Keratinocyte (primary cell): ENCODE results near the gene URM1.

Experiments used
- CTCF ChIP-seq, 3 experiments: IDR thresholded peaks in 1 of 3; conservative IDR thresholded peaks in 1 of 3; optimal IDR thresholded peaks in 1 of 3; 2 replicates in 2 of 3; 3 replicates in 1 of 3; pipeline versions ENCODE3 to v1.5.1; 2011; ENCODE audit warnings: low read length in 3 of 3, mild to moderate bottlenecking in 3 of 3, moderate library complexity in 2 of 3, control low read depth in 1 of 3, inconsistent platforms in 1 of 3; ENCODE audit not compliant: insufficient read depth in 2 of 3; ENCODE audit errors: extremely low read depth in 1 of 3
- EZH2 ChIP-seq: IDR thresholded peaks from one replicate; pipeline ENCODE4 v1.6.1; 2012; ENCODE audit warnings: inconsistent platforms, mild to moderate bottlenecking, low read length, moderate library complexity

DNA sequence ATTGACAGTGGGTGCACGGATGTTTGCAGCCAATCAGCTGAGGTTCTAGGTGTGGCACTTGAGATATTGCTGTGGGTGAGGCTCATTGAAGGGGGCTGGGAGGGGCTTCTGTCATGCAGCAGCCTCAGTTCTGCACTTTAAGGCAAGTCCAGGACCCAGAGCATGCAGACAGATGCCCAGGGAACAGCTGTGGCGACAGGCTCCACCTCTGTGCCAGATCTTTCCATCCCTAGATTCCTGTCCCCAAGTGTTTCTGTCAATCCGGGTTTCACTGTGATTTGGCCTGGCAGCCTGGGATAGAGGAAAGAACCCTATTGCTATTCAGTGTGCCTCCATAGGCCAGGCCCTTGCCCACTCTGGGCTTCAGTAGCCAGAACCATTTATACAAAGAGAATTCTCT, 28.7 kb downstream of the URM1 start:
- no peak for TF ChIP-seq CTCF (optimal IDR thresholded peaks at IDR 0.05 in 1 of 3, IDR thresholded peaks at IDR 0.05 in 1 of 3, conservative IDR thresholded peaks at IDR 0.05 in 1 of 3; ENCODE audit: extremely low read depth in 1 of 3, insufficient read depth in 2 of 3, low read length in 3 of 3)
- no peak for TF ChIP-seq EZH2
